Breast epithelium (tissue), 4 donors: ENCODE data around the gene RAET1G. TPM values are rescaled to one million over a fixed set of nuclear protein-coding genes. Genes with fewer than 3 reads are reported as not detected.
"Not testable (repeated sequence)": the region's sequence is repeated elsewhere in the genome, so short reads cannot be mapped to it uniquely, and the experiment has no call there.

Experiments
- DNase-seq, 2 donors: peaks; one replicate each; pipeline ENCODE4 v3.0.0-alpha.2; 2019; ENCODE audit warnings: low spot score in 2 of 2
- H3K27ac ChIP-seq, 2 donors: fragments of 200-600 bp; sonication (generic) in 1 of 2; one replicate each; pipeline ENCODE4 v1.5.1; 2016 to 2019; ENCODE audit warnings: mild to moderate bottlenecking in 1 of 2
- H3K27me3 ChIP-seq, 2 donors: fragments of 200-600 bp; sonication (generic) in 1 of 2; one replicate each; pipeline versions ENCODE4 v1.5.1 to v1.6.0; 2017 to 2019; ENCODE audit warnings: control low read depth in 1 of 2, mild to moderate bottlenecking in 1 of 2
- H3K36me3 ChIP-seq: fragments of 200-600 bp; one replicate; pipeline ENCODE4 v1.5.1; 2019
- H3K4me1 ChIP-seq, 2 donors: fragments of 200-600 bp; sonication (generic); one replicate each; pipeline ENCODE4 v1.5.1; 2016 to 2019; ENCODE audit warnings: control low read depth in 1 of 2
- H3K4me3 ChIP-seq, 3 donors: fragments of 200-600 bp; sonication (generic); 1 replicate in 2 of 3; 2 replicates in 1 of 3; pipeline ENCODE4 v1.5.1; 2016 to 2019; ENCODE audit warnings: mild to moderate bottlenecking in 3 of 3, moderate library complexity in 2 of 3
- H3K9me3 ChIP-seq, 2 donors: fragments of 200-600 bp; sonication (generic) in 1 of 2; one replicate each; pipeline ENCODE4 v1.5.1; 2016 to 2019; ENCODE audit warnings: control low read depth in 1 of 2
- CTCF ChIP-seq, 3 donors: fragments of 450-650 bp; IDR thresholded peaks; one replicate each; pipeline ENCODE4 v1.5.1; 2016 to 2017; ENCODE audit warnings: antibody characterized with exemption in 3 of 3, mild to moderate bottlenecking in 3 of 3, moderate library complexity in 3 of 3
- POLR2A ChIP-seq: fragments of 450-650 bp; IDR thresholded peaks from one replicate; pipeline ENCODE4 v1.6.1; 2016; ENCODE audit warnings: antibody characterized with exemption, mild to moderate bottlenecking, moderate library complexity
- POLR2AphosphoS5 ChIP-seq, 3 donors: sonication (generic); formaldehyde crosslinking; IDR thresholded peaks; one replicate each; pipeline ENCODE4 v1.6.1; 2017; ENCODE audit warnings: antibody characterized with exemption in 3 of 3
- intact Hi-C: fragments of 100-400 bp; cut with DNase I; formaldehyde crosslinking; loops from one replicate; pipeline ENCODE4 v1.15.1; 2023; ENCODE audit warnings: low total_unique reads
- total RNA-seq, 3 donors: library from RNA; depleted of rRNA; stranded (reverse); fragments of >200 nt; gene quantifications; one replicate each; pipeline ENCODE4 v1.1.0, GENCODE V29; 2016

The RAET1G gene
- total RNA-seq, 3 donors from 2014 or later, result 2.2 TPM; not detected in 2

DNA sequence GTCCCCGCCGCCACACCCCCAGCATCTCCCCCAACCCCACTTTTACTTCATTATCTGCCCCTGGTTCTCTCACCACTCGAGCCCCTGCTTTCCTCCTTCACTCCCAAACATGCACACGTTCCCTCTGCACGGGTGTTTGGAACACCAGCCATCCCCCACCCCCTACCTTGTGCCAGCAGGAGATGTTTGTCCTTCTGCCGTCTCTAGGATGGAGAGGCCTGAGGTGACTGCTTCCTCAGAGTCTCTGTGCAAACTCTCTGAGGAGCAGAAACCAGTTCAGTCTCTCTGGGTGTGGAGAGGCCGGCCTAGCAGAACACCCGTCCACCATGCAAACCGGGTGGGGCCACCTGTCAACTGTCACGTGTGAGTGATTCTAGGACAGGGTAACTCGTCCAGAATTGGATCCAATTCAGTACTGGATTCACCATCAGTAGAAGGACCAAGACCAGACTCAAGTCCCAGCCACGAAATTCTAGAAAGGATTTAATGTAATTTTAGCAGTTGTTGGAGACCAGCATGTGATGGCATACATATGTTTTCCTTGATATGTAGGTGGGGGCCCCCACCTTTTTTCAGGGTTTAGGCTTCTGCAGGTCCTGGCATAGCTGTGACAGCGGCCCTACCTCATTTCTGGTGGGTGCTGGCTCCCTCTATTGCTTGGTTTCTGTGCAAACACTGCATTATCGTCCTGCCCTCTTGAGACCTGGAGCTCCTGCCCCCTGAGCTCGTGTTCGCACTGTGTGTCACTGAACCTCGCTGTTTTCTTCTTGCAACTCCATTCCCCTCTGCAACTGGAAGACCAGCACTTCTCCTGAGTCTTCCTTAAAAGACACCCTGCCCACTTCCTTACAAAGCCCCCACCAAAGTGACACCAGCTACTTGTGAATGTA lies 24.8 kb downstream of the RAET1G start, which contains the start of gene RAET1E:
RAET1E (minus strand) TSS at position 259 of the 890 bp plus-strand sequence. CDS start 7,212 bp downstream, outside the sequence.
- Histone ChIP-seq H3K27ac (peak within 1 kb of the TSS; percentile 87 to 92), H3K4me3 (peak within 1 kb of the TSS; percentile 28 to 58 (median 41)), H3K36me3 (no peaks in the 10 kb centered on the region), H3K4me1 (peaks cover 0 to 6% of the 10 kb centered on the region in 2 donors), H3K27me3 (no peaks in the 10 kb centered on the region), H3K9me3 (no peaks in the 10 kb centered on the region)
- no peak for TF ChIP-seq POLR2A
- TF ChIP-seq POLR2AphosphoS5 (IDR thresholded peaks at IDR 0.05), result no peak
- TF ChIP-seq CTCF (IDR thresholded peaks at IDR 0.05), result no peak
- no peak for DNase-seq
- intact Hi-C loops, result no loop called here

DNA sequence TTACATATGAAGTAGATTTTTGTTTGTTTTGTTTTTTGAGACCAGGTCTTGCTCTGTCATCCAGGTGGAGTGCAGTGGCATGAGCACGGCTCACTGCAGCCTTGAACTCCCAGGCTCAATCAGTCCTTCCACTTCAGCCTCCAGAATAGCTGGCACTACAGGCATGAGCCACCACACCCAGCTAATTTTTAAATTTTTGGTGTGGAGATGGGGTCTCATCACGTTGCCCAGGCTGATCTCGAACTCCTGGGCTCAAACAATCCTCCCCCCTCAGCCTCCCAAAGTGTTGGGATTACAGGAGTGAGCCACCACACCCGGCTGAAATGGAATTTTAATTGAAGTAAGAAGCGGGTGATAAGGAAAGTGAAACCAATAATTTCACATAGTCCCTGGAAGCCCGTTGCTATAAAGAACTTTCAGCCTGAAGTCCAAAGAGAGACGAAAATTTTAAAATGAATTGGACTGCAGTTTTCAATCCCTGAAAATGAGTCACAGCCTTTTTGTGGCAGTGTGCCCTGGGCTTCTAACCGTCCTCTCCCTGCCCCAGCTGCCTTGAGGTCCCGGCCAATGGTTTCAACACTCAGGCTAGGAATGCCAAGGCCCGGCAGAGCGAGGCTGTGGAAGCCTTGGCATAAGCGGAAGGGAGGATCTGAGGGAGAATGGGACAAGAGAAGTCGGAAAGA lies 25.8 kb downstream of the RAET1G start:
- Histone ChIP-seq H3K27me3 (no peaks in the 10 kb centered on the region), H3K4me1 (peaks cover 0 to 6% of the 10 kb centered on the region in 2 donors), H3K27ac (peak overlapping the region; percentile 87 to 92), H3K36me3 (no peaks in the 10 kb centered on the region), H3K9me3 (no peaks in the 10 kb centered on the region), H3K4me3 (peak overlapping the region; percentile 28 to 58 (median 41))
- TF ChIP-seq POLR2AphosphoS5 (IDR thresholded peaks at IDR 0.05) (peak; percentile 56 to 90 (median 88)), CTCF (IDR thresholded peaks at IDR 0.05) (no peak)
- DNase-seq, result peak; percentile 86 to 87
- intact Hi-C loops, result no loop called here

DNA sequence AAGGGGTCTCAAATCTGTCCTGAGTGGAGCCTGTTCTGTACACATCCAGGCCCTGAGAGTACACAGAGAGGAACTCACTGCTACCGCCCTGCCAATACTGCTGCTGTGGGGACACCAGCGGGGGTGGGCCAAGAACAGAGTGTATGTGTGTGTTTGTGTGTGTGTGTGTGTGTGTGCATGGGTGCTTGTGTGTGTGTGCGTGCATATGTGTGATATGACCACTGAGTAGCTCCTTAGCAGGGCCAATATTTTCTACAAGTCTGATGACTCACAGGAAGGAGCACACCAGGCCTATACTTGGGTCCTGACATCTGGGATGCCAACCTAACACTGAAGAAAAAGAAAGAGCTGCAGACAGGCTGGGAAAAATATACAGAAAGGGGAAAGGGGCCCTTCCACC lies 26.4 kb downstream of the RAET1G start:
- intact Hi-C loops, result no loop called here
- no peaks in the 10 kb centered on the region for H3K9me3 ChIP-seq
- DNase-seq, result no peak
- no peaks in the 10 kb centered on the region for H3K36me3 ChIP-seq
- H3K4me1 ChIP-seq, result peaks cover 0 to 6% of the 10 kb centered on the region in 2 donors
- H3K27ac ChIP-seq, result peak overlapping the region; percentile 87 to 92
- TF ChIP-seq POLR2A (no peak), POLR2AphosphoS5 (IDR thresholded peaks at IDR 0.05) (no peak), CTCF (IDR thresholded peaks at IDR 0.05) (no peak)
- no peaks in the 10 kb centered on the region for H3K27me3 ChIP-seq
- peak overlapping the region in 1 of 3 donors; percentile 58 for H3K4me3 ChIP-seq

GRCh38 chr6:149895833-149896271 lies 27.1 kb downstream of the RAET1G start:
- H3K27ac ChIP-seq, result peak overlapping the region; percentile 87 to 92
- H3K27me3 ChIP-seq, result no peaks in the 10 kb centered on the region
- no peaks in the 10 kb centered on the region for H3K9me3 ChIP-seq
- intact Hi-C loops, result no loop called here
- peak in 1 of 3 donors; percentile 15 for TF ChIP-seq POLR2AphosphoS5 (IDR thresholded peaks at IDR 0.05)
- no peak for TF ChIP-seq POLR2A
- no peaks in the 10 kb centered on the region for H3K36me3 ChIP-seq
- DNase-seq, result no peak
- peaks cover 0 to 6% of the 10 kb centered on the region in 2 donors for H3K4me1 ChIP-seq
- H3K4me3 ChIP-seq, result no peak overlapping the region

GRCh38 chr6:149895048-149895590 lies 27.8 kb downstream of the RAET1G start:
- peak overlapping the region; percentile 87 to 92 for H3K27ac ChIP-seq
- H3K9me3 ChIP-seq, result no peaks in the 10 kb centered on the region
- DNase-seq, result peak in 1 of 2 donors; percentile 48
- intact Hi-C loops, result no loop called here
- H3K27me3 ChIP-seq, result no peaks in the 10 kb centered on the region
- H3K36me3 ChIP-seq, result no peaks in the 10 kb centered on the region
- no peak overlapping the region for H3K4me3 ChIP-seq
- TF ChIP-seq POLR2A (no peak), CTCF (IDR thresholded peaks at IDR 0.05) (no peak), POLR2AphosphoS5 (IDR thresholded peaks at IDR 0.05) (no peak)
- peaks cover 0 to 6% of the 10 kb centered on the region in 2 donors for H3K4me1 ChIP-seq

DNA sequence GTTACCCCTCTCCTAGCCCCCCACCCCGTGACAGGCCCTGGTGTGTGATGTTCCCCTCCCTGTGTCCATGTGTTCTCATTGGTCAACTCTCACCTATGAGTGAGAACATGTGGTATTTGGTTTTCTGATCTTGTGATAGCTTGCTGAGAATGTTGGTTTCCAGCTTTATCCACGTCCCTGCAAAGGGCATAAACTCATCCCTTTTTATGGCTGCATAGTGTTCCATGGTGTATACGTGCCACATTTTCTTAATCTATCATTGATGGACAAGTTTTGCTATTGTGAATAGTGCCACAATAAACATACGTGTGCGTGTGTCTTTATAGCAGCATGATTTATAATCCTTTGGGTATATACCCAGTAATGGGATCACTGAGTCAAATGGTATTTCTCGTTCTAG lies 31.1 kb downstream of the RAET1G start:
- H3K4me3 ChIP-seq, intact Hi-C loops, H3K27ac ChIP-seq, H3K36me3 ChIP-seq, H3K27me3 ChIP-seq, H3K4me1 ChIP-seq, DNase-seq, H3K9me3 ChIP-seq: not testable (repeated sequence)
